ENCODE results near the gene ZBTB44.

The ZBTB44 gene

GRCh38 chr11:130314750-130315285 lies at the start of gene ZBTB44:
Gene ZBTB44, minus strand, starts transcription at chr11:130314917. Its CDS starts 53,044 bp downstream, at chr11:130261873.
- H3K36me3 ChIP-seq (ENCODE audit: insufficient read depth, low read length), result peaks cover 14% of the 10 kb centered on the region; the same call in 1 of the 2 replicates
- H3K27me3 ChIP-seq (ENCODE audit: insufficient read depth, low read length, poor library complexity), result no peaks in the 10 kb centered on the region
- peak within 1 kb of the TSS; percentile 92 for H2AFZ ChIP-seq (ENCODE audit: low read depth, low read length)
- peaks cover 25% of the 10 kb centered on the region for H4K20me1 ChIP-seq (ENCODE audit: insufficient read depth, low read length)
- H3K4me2 ChIP-seq (ENCODE audit: insufficient read depth, low read length), result peak within 1 kb of the TSS; percentile 89
- TF ChIP-seq EZH2 (IDR thresholded peaks at IDR 0.05; ENCODE audit: borderline replicate concordance, low read depth, low read length, severe bottlenecking) (no peak), CTCF (IDR thresholded peaks at IDR 0.05; ENCODE audit: borderline replicate concordance, extremely low read depth, low read length, poor library complexity, severe bottlenecking) (no peak)
- peaks cover 52% of the 10 kb centered on the region for H3K79me2 ChIP-seq (ENCODE audit: insufficient read depth, low read length)
- no peaks in the 10 kb centered on the region for H3K9me3 ChIP-seq (ENCODE audit: insufficient read depth, low read length, severe bottlenecking)
- H3K9ac ChIP-seq (ENCODE audit: low read depth, low read length), result peak within 1 kb of the TSS; percentile 79
- peak within 1 kb of the TSS; percentile 41 to 75 for H3K4me3 ChIP-seq (ENCODE audit: low read depth in 1 of 2, low read length in 2 of 2)
- peaks cover 40% of the 10 kb centered on the region for H3K4me1 ChIP-seq (ENCODE audit: insufficient read depth, low read length)
- ATAC-seq (ENCODE audit: insufficient read depth, low read depth), result peak; percentile 80
- DNase-seq, result peak; percentile 93
- peak within 1 kb of the TSS; percentile 96 for H3K27ac ChIP-seq (ENCODE audit: low read length)

DNA sequence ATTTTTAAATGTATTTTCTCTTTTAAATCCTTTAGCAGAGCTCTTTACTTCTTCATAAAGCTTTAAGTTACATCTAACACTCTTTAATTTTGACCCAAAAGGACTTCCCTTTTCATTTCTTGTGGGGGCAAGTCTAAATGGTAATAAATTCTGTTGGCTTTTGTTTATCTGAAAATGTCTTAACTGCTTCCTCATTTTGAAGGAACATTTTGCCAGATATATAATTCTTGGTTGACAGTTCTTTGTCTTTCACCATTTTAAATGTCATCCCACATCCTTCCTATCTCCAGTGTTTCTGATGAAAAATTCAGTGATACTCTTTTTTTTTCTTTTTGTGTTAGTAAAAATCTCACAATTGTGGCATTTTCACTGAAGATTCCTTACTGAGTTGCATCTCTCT lies 44.7 kb upstream of the ZBTB44 start:
- no peak for TF ChIP-seq CTCF (IDR thresholded peaks at IDR 0.05; ENCODE audit: borderline replicate concordance, extremely low read depth, low read length, poor library complexity, severe bottlenecking)
- no peak for TF ChIP-seq EZH2 (IDR thresholded peaks at IDR 0.05; ENCODE audit: borderline replicate concordance, low read depth, low read length, severe bottlenecking)
- Histone ChIP-seq H2AFZ (ENCODE audit: low read depth, low read length) (no peak overlapping the region), H3K4me2 (ENCODE audit: insufficient read depth, low read length) (no peak overlapping the region), H3K36me3 (ENCODE audit: insufficient read depth, low read length) (no peaks in the 10 kb centered on the region), H3K27ac (ENCODE audit: low read length) (no peak overlapping the region), H4K20me1 (ENCODE audit: insufficient read depth, low read length) (no peaks in the 10 kb centered on the region), H3K4me1 (ENCODE audit: insufficient read depth, low read length) (no peaks in the 10 kb centered on the region), H3K79me2 (ENCODE audit: insufficient read depth, low read length) (no peaks in the 10 kb centered on the region), H3K4me3 (ENCODE audit: low read depth in 1 of 2, low read length in 2 of 2) (no peak overlapping the region), H3K9ac (ENCODE audit: low read depth, low read length) (no peak overlapping the region), H3K27me3 (ENCODE audit: insufficient read depth, low read length, poor library complexity) (no peaks in the 10 kb centered on the region), H3K9me3 (ENCODE audit: insufficient read depth, low read length, severe bottlenecking) (peaks cover 11% of the 10 kb centered on the region)
- DNase-seq (no peak), ATAC-seq (ENCODE audit: insufficient read depth, low read depth) (no peak)

GRCh38 chr11:130358398-130358797 lies 43.7 kb upstream of the ZBTB44 start:
- no peak overlapping the region for H2AFZ ChIP-seq (ENCODE audit: low read depth, low read length)
- H3K4me2 ChIP-seq (ENCODE audit: insufficient read depth, low read length), result no peak overlapping the region
- H3K9me3 ChIP-seq (ENCODE audit: insufficient read depth, low read length, severe bottlenecking), result peaks cover 11% of the 10 kb centered on the region
- no peak overlapping the region for H3K9ac ChIP-seq (ENCODE audit: low read depth, low read length)
- H3K27ac ChIP-seq (ENCODE audit: low read length), result no peak overlapping the region
- no peaks in the 10 kb centered on the region for H4K20me1 ChIP-seq (ENCODE audit: insufficient read depth, low read length)
- no peaks in the 10 kb centered on the region for H3K27me3 ChIP-seq (ENCODE audit: insufficient read depth, low read length, poor library complexity)
- ATAC-seq (ENCODE audit: insufficient read depth, low read depth) (no peak), DNase-seq (no peak)
- no peak for TF ChIP-seq CTCF (IDR thresholded peaks at IDR 0.05; ENCODE audit: borderline replicate concordance, extremely low read depth, low read length, poor library complexity, severe bottlenecking)
- TF ChIP-seq EZH2 (IDR thresholded peaks at IDR 0.05; ENCODE audit: borderline replicate concordance, low read depth, low read length, severe bottlenecking), result no peak
- H3K4me1 ChIP-seq (ENCODE audit: insufficient read depth, low read length), result no peaks in the 10 kb centered on the region
- no peaks in the 10 kb centered on the region for H3K36me3 ChIP-seq (ENCODE audit: insufficient read depth, low read length)
- H3K79me2 ChIP-seq (ENCODE audit: insufficient read depth, low read length), result no peaks in the 10 kb centered on the region
- H3K4me3 ChIP-seq (ENCODE audit: low read depth in 1 of 2, low read length in 2 of 2), result no peak overlapping the region

Measured in DND-41 (cell line).